ENCODE data around the gene SORL1.

Gene SORL1

GRCh38 chr11:121517996-121518395, 65.9 kb downstream of the SORL1 start:
- H3K27ac ChIP-seq (ENCODE audit: insufficient read depth, low read depth, low read length, poor library complexity, severe bottlenecking): no peak overlapping the region
- H3K4me1 ChIP-seq (ENCODE audit: control insufficient read depth, insufficient read depth, low read length): peaks cover 10% of the 10 kb centered on the region
- peaks cover under 1% of the 10 kb centered on the region for H3K36me3 ChIP-seq (ENCODE audit: control insufficient read depth, insufficient read depth, low read length)
- 89 to 92% methylated on average over 1 of the region's 1 CpG for WGBS, 2 experiments
- no peaks in the 10 kb centered on the region for H3K27me3 ChIP-seq (ENCODE audit: control insufficient read depth, insufficient read depth, low read length, poor library complexity, severe bottlenecking)
- no peaks in the 10 kb centered on the region for H3K9me3 ChIP-seq (ENCODE audit: control insufficient read depth, low read length)
- no peak overlapping the region for H3K4me3 ChIP-seq (ENCODE audit: insufficient read depth, low read depth, low read length)

DNA sequence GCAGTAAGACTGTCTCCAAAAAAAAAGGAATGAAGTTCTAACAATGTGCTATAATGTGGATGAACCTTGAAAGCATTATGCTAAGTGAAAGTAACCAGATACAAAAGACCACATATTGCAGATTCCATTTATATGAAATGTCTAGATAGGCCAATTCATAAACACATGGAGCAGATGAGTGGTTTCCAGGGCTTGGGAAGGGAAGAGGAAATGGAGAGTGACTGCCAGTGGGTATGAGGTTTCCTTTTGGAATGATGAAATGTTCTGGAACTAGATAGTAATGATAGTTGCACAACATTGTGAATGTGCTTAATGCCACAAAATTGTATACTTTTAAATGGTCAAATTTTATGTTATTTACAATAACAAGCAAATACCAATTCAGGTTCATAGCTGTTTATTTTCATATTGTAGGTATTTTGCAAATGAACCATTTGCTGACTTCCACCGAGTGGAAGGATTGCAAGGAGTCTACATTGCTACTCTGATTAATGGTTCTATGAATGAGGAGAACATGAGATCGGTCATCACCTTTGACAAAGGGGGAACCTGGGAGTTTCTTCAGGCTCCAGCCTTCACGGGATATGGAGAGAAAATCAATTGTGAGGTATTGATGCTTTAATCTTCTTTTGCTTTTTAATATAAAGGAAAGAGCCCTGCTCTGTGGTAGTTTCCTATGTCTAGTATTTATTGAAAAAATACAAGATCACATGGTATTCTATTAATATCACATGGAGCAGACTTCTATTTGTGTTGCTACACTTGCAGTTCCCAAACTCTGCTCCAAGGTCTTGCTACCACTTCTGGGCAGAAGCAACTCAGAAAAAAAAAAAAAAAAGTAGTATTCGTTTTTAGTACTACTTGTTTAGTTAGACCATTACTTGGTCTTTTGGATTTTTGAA, 68.4 kb downstream of the SORL1 start:
- Histone ChIP-seq H3K27me3 (ENCODE audit: control insufficient read depth, insufficient read depth, low read length, poor library complexity, severe bottlenecking) (no peaks in the 10 kb centered on the region), H3K36me3 (ENCODE audit: control insufficient read depth, insufficient read depth, low read length) (peaks cover 13% of the 10 kb centered on the region), H3K4me1 (ENCODE audit: control insufficient read depth, insufficient read depth, low read length) (no peaks in the 10 kb centered on the region), H3K27ac (ENCODE audit: insufficient read depth, low read depth, low read length, poor library complexity, severe bottlenecking) (no peak overlapping the region), H3K9me3 (ENCODE audit: control insufficient read depth, low read length) (no peaks in the 10 kb centered on the region), H3K4me3 (ENCODE audit: insufficient read depth, low read depth, low read length) (no peak overlapping the region)
- 94 to 97% methylated on average over 3 to 4 of the region's 4 CpGs for WGBS, 2 experiments

DNA sequence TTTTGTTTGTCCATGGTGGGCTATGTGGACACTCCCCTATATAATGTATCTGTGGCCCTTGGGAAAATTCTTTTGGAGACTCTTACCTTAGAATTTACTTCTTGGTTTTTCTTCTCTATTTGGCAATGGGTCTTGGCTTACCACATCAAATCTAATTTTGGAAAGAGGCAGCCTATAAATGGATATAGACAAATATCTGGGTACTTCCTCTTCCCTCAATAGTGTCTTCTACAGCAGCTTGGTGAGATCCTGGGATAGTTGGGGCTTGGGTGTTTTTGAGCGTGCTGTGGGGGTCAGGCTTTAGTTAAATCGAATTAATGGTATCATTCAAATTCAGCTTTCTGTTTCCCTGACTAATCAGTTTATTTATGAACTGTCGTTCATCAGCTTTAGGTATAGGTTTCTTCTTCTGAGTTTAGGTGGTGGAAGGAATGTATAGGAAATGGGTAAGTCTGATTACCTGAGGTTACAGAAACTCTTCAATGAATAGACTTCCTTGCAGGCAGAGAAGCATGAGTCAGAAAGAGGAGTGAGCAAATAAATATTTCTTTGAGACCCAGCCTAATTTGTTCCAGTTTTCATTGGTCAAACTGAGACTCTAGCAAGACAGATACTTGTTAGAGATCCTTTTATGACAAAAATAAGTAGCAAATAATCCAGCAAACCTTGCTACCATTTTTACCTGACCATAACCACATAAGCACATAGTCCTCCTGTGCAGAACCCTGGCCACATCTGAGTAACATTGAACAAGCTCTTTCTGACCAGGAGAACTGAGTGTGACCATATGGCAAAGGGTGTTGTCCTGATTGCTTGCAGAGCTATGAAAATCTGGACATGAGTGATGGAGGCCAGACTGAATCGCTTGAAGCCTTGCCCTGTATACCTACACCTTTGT, 69.3 kb downstream of the SORL1 start:
- Histone ChIP-seq H3K4me3 (ENCODE audit: insufficient read depth, low read depth, low read length) (no peak overlapping the region), H3K9me3 (ENCODE audit: control insufficient read depth, low read length) (no peaks in the 10 kb centered on the region), H3K4me1 (ENCODE audit: control insufficient read depth, insufficient read depth, low read length) (no peaks in the 10 kb centered on the region), H3K27ac (ENCODE audit: insufficient read depth, low read depth, low read length, poor library complexity, severe bottlenecking) (no peak overlapping the region), H3K36me3 (ENCODE audit: control insufficient read depth, insufficient read depth, low read length) (peaks cover 19% of the 10 kb centered on the region), H3K27me3 (ENCODE audit: control insufficient read depth, insufficient read depth, low read length, poor library complexity, severe bottlenecking) (no peaks in the 10 kb centered on the region)
- WGBS, 2 experiments: 96 to 98% methylated on average over 4 of the region's 4 CpGs

DNA sequence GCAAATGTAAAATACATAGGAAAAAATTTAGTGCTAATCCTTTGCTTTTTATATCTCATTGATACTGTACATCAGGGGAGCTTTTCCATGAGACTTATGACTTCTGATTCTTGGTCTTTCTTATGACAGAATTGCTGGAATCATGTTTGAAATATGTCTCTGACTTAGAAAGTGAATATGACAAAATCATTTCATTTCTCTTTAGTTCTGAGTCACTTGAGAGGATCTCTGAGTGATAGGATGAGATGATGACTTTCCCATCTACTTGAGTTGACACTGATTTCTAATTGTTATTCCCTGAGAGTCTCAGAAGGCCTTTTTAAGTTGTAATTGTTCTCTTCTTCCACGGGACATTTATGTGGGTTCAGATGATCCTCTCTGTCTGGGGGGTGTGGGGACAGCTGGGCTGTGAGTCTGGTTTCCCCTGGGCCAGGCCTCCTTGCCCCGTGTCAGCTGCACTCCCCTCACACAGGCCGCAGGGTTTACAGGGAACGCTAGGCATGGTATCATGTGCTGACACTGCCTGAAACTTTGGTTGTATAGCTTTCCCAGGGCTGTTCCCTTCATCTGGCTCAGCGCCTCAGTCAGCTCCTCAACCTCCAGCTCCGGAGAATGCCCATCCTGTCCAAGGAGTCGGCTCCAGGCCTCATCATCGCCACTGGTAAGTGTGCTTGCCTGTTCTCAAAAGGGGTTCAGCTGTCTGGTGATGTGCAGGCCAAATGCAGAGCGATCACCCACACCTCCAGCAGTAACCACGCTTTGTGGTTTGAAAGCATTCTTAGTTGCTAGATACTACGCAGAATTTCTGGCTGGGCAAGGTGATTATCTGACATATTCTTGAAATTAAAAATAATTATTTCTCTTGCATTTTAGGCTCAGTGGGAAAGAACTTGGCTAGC, 70.2 kb downstream of the SORL1 start:
- Histone ChIP-seq H3K4me3 (ENCODE audit: insufficient read depth, low read depth, low read length) (no peak overlapping the region), H3K9me3 (ENCODE audit: control insufficient read depth, low read length) (no peaks in the 10 kb centered on the region), H3K27me3 (ENCODE audit: control insufficient read depth, insufficient read depth, low read length, poor library complexity, severe bottlenecking) (no peaks in the 10 kb centered on the region), H3K4me1 (ENCODE audit: control insufficient read depth, insufficient read depth, low read length) (no peaks in the 10 kb centered on the region), H3K27ac (ENCODE audit: insufficient read depth, low read depth, low read length, poor library complexity, severe bottlenecking) (no peak overlapping the region), H3K36me3 (ENCODE audit: control insufficient read depth, insufficient read depth, low read length) (peaks cover 19% of the 10 kb centered on the region)
- WGBS, 2 experiments: 96% methylated on average over 11 of the region's 11 CpGs

GRCh38 chr11:121523581-121524232, 71.6 kb downstream of the SORL1 start:
- Histone ChIP-seq H3K4me1 (ENCODE audit: control insufficient read depth, insufficient read depth, low read length) (no peaks in the 10 kb centered on the region), H3K27me3 (ENCODE audit: control insufficient read depth, insufficient read depth, low read length, poor library complexity, severe bottlenecking) (no peaks in the 10 kb centered on the region), H3K36me3 (ENCODE audit: control insufficient read depth, insufficient read depth, low read length) (peaks cover 19% of the 10 kb centered on the region), H3K27ac (ENCODE audit: insufficient read depth, low read depth, low read length, poor library complexity, severe bottlenecking) (no peak overlapping the region), H3K4me3 (ENCODE audit: insufficient read depth, low read depth, low read length) (no peak overlapping the region), H3K9me3 (ENCODE audit: control insufficient read depth, low read length) (no peaks in the 10 kb centered on the region)
- WGBS, 2 experiments: 87 to 88% methylated on average over 13 of the region's 13 CpGs

- WGBS, 2 experiments: 87 to 95% methylated on average over 4 of the region's 4 CpGs
- Histone ChIP-seq H3K36me3 (ENCODE audit: control insufficient read depth, insufficient read depth, low read length) (peaks cover 19% of the 10 kb centered on the region), H3K27ac (ENCODE audit: insufficient read depth, low read depth, low read length, poor library complexity, severe bottlenecking) (no peak overlapping the region), H3K9me3 (ENCODE audit: control insufficient read depth, low read length) (no peaks in the 10 kb centered on the region), H3K4me1 (ENCODE audit: control insufficient read depth, insufficient read depth, low read length) (no peaks in the 10 kb centered on the region), H3K27me3 (ENCODE audit: control insufficient read depth, insufficient read depth, low read length, poor library complexity, severe bottlenecking) (no peaks in the 10 kb centered on the region), H3K4me3 (ENCODE audit: insufficient read depth, low read depth, low read length) (no peak overlapping the region)
These were observed 72.1 kb downstream of the SORL1 start for GRCh38 chr11:121524233-121524631.

DNA sequence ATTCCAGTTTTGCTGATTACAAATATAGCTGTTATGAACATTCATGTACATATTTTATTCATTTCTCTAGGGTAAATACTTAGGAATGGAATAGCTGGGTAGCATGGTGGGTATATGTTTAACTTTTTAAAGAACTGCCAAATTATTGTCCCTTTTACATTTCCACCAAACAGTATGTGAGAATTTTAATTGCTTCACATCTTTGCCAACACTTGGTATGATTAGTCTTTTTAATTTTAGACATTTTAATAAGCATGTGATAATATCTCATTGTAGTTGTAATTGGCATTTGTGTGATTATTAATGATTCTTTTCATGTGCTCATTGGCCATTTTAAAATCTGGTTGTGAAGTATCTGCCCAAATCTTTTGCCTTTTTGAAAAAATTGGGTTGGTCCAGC, 73.3 kb downstream of the SORL1 start:
- Histone ChIP-seq H3K4me3 (ENCODE audit: insufficient read depth, low read depth, low read length) (no peak overlapping the region), H3K4me1 (ENCODE audit: control insufficient read depth, insufficient read depth, low read length) (no peaks in the 10 kb centered on the region), H3K36me3 (ENCODE audit: control insufficient read depth, insufficient read depth, low read length) (peaks cover 19% of the 10 kb centered on the region), H3K27me3 (ENCODE audit: control insufficient read depth, insufficient read depth, low read length, poor library complexity, severe bottlenecking) (no peaks in the 10 kb centered on the region), H3K27ac (ENCODE audit: insufficient read depth, low read depth, low read length, poor library complexity, severe bottlenecking) (no peak overlapping the region), H3K9me3 (ENCODE audit: control insufficient read depth, low read length) (no peaks in the 10 kb centered on the region)

DNA sequence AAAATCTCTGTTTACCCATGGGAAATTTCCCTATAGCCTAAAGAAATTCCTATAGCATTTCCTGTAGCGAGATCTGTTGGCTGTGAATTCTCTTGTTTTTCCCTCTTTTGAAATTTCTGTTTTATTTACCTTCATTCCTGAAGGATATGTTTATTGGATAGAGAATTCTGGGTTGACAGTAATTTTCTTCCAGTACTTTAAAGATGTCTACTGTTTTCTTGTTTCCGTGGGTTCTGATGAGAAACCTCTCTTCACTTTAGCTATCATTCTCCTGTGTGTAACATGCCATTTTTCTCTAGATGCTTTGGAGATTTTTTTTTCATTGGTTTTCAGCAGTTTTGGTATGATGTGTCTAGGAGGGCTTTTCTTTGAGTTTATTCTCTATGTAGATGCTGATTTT, 78.1 kb downstream of the SORL1 start:
- H3K9me3 ChIP-seq (ENCODE audit: control insufficient read depth, low read length): no peaks in the 10 kb centered on the region
- no peaks in the 10 kb centered on the region for H3K27me3 ChIP-seq (ENCODE audit: control insufficient read depth, insufficient read depth, low read length, poor library complexity, severe bottlenecking)
- 100% methylated on average over 1 to 2 of the region's 2 CpGs for WGBS, 2 experiments
- H3K36me3 ChIP-seq (ENCODE audit: control insufficient read depth, insufficient read depth, low read length): peaks cover 8% of the 10 kb centered on the region
- H3K4me1 ChIP-seq (ENCODE audit: control insufficient read depth, insufficient read depth, low read length): no peaks in the 10 kb centered on the region
- no peak overlapping the region for H3K27ac ChIP-seq (ENCODE audit: insufficient read depth, low read depth, low read length, poor library complexity, severe bottlenecking)
- H3K4me3 ChIP-seq (ENCODE audit: insufficient read depth, low read depth, low read length): no peak overlapping the region

DNA sequence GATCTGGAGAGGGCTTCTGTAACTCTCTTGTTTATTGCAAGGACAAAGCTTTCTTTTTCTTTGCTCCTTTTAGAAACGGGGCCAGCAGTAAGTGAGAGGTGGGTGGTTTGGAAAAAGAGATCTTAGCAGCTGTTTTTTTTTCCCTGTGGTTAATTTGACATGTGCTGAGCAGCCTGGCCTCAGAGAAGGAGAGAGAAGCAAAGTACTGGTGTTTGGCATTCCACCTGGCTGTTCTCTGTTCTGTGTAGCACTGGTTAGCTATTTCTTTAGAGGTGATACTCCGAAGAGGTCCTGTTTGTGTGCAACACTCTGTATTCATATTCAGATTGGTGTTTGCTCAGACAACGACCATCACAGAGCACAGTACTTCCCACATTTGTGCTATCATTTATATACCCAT, 81.5 kb downstream of the SORL1 start:
- H3K9me3 ChIP-seq (ENCODE audit: control insufficient read depth, low read length): no peaks in the 10 kb centered on the region
- no peaks in the 10 kb centered on the region for H3K27me3 ChIP-seq (ENCODE audit: control insufficient read depth, insufficient read depth, low read length, poor library complexity, severe bottlenecking)
- 66 to 84% methylated on average over 3 of the region's 3 CpGs for WGBS, 2 experiments
- H3K36me3 ChIP-seq (ENCODE audit: control insufficient read depth, insufficient read depth, low read length): no peaks in the 10 kb centered on the region
- no peak overlapping the region for H3K27ac ChIP-seq (ENCODE audit: insufficient read depth, low read depth, low read length, poor library complexity, severe bottlenecking)
- H3K4me3 ChIP-seq (ENCODE audit: insufficient read depth, low read depth, low read length): no peak overlapping the region
- H3K4me1 ChIP-seq (ENCODE audit: control insufficient read depth, insufficient read depth, low read length): no peaks in the 10 kb centered on the region
